HG03196 (cell line): ENCODE data around the gene MSL3B.

ENCODE experiments used
- ATAC-seq: cut with Tn5 transposase; IDR thresholded peaks from one replicate; pipeline ENCODE4 v1.9.1; 2021; ENCODE audit not compliant: unreplicated experiment

Gene MSL3B

GRCh38 chr2:233817995-233818638 is 50.1 kb downstream of the MSL3B start:
- no peak for ATAC-seq

GRCh38 chr2:233817361-233817911 is 50.8 kb downstream of the MSL3B start:
- no peak for ATAC-seq

GRCh38 chr2:233816771-233817170 is 51.4 kb downstream of the MSL3B start:
- no peak for ATAC-seq

GRCh38 chr2:233816334-233816733 is 51.9 kb downstream of the MSL3B start:
- ATAC-seq = no peak

GRCh38 chr2:233815861-233816260 is 52.3 kb downstream of the MSL3B start:
- ATAC-seq = no peak
